Esophagus (tissue), 2 donors: ENCODE data around the gene KLK11. TPM values are rescaled to one million over a fixed set of nuclear protein-coding genes. Genes with fewer than 3 reads are reported as not detected.
A peak's percentile ranks its signal among the peaks of the same experiment; 100 is the strongest.

Experiments used
- H3K27ac ChIP-seq, 2 donors: one replicate each; pipeline ENCODE4 v1.5.1; 2013; ENCODE audit warnings: low read depth in 2 of 2, mild to moderate bottlenecking in 2 of 2, inconsistent platforms in 1 of 2, low read length in 1 of 2, moderate library complexity in 1 of 2
- H3K27me3 ChIP-seq, 2 donors: one replicate each; pipeline ENCODE4 v1.6.1; 2013; ENCODE audit warnings: low read length in 2 of 2, control low read depth in 1 of 2, mild to moderate bottlenecking in 1 of 2; ENCODE audit not compliant: insufficient read depth in 2 of 2, control insufficient read depth in 1 of 2
- H3K36me3 ChIP-seq, 2 donors: one replicate each; pipeline ENCODE4 v1.6.1; 2013; ENCODE audit warnings: low read length in 1 of 2; ENCODE audit not compliant: control insufficient read depth in 2 of 2, insufficient read depth in 2 of 2
- H3K4me1 ChIP-seq, 2 donors: one replicate each; pipeline ENCODE4 v1.6.1; 2013; ENCODE audit warnings: low read length in 1 of 2; ENCODE audit not compliant: control insufficient read depth in 2 of 2, insufficient read depth in 2 of 2
- H3K4me3 ChIP-seq, 2 donors: one replicate each; pipeline ENCODE4 v1.5.1; 2013; ENCODE audit warnings: low read length in 2 of 2, mild to moderate bottlenecking in 2 of 2, low read depth in 1 of 2, moderate library complexity in 1 of 2
- H3K9me3 ChIP-seq, 2 donors: one replicate each; pipeline ENCODE4 v1.6.1; 2013; ENCODE audit warnings: mild to moderate bottlenecking in 2 of 2, low read depth in 1 of 2, low read length in 1 of 2, moderate library complexity in 1 of 2; ENCODE audit not compliant: control insufficient read depth in 2 of 2, insufficient read depth in 1 of 2
- WGBS, 2 donors: extraction: QIAGEN DNeasy Blood & Tissue Kit; methylation state at CpG; one replicate each; pipeline ENCODE4 v1.1.7; 2013; 5-methylcytosine and 5-hydroxymethylcytosine counted together
- polyA plus RNA-seq, 2 donors: library from polyadenylated mRNA; stranded (reverse); fragments of 200-250 nt; gene quantifications; one replicate each; pipeline ENCODE4 v1.2.3, GENCODE V29; 2013
- donor health status: healthy with polysubstance abuse.
- donor health status: Bipolar disorder and iron deficiency.

The KLK11 gene
- polyA plus RNA-seq, 2 donors: 168 to 345 TPM

DNA sequence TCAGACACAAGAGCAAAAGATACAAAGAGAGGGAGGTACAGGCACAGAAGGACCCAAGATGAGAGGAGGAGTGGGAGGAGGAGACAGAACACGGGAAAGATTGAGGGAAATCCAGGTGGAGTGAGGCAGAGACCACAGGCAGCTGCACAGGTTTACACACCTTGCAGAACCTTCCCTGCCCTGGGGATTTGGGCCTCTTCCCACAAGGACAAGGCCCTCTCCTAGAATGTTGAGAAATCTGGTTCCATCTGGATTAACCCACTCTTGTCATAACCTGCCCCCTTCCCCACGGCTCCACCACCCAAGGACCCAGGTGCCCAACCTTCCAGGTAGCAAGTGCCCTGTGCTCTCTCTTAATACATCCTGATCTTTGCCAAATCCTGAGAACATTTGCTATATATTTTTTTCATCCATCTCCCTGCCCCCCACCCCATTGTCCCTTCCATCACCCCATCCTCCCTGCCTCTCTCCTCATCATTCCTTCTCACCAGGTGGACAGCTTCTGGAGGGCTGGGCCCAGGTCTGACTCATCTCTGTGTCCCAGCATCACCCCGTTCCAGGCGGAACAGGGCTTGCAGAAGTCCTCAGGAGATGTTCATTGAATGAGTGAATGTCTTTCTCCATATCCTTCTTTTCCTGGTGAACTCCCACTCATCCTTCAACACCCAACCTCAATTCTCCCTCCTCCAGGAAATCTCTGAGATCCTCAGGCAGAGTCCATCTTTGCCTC lies 16.2 kb downstream of the KLK11 start:
- peak overlapping the region; percentile 6 to 91 for H3K27ac ChIP-seq
- 41 to 51% methylated on average over 4 of the region's 4 CpGs for WGBS, 2 donors
- peaks cover 0 to 6% of the 10 kb centered on the region in 2 donors for H3K36me3 ChIP-seq
- H3K4me1 ChIP-seq: peaks cover 0 to 6% of the 10 kb centered on the region in 2 donors
- no peak overlapping the region for H3K4me3 ChIP-seq
- peaks cover 0 to 2% of the 10 kb centered on the region in 2 donors for H3K9me3 ChIP-seq
- H3K27me3 ChIP-seq: no peaks in the 10 kb centered on the region

DNA sequence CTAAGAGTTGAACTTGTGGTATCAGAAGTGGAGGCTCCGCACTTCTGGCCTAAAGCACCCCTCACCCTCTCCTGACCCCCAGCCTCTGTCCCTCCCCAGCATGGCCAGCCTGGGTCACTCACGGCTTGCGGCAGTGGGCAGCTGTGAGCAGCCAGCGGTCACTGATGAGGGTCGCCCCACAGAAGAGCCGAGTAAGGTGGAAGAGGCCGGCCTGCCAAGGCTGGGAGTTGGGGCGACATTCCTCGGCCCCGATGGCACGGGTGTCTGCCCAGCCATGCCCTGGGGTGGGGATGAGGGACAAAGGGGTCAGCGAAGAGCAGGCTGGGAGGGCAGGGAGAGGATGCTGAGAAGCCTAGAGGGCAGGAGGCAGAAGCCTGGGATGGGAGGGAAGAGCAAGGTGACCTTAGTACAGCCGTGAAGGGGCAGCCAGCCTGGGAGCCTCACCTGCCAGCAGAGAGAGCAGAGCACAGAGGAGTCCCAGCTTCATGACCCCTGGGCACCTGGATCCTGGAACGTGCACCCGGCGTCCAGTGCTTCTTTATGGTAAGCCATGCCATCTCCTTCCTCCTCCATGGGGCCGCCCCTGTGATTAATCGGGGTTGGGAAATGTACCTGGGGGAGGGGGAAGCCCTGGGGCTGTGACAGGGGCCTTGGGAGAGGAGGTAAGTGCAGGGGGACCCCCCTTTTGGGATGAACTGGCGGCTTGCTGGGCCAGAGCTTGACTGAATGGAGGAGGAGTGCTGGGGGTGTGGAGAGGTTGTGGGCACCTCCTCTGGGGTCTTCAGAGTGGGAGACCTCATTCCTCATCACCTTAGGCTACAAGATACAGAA lies 17.1 kb downstream of the KLK11 start:
- Histone ChIP-seq H3K9me3 (peaks cover 0 to 2% of the 10 kb centered on the region in 2 donors), H3K4me1 (peaks cover 0 to 6% of the 10 kb centered on the region in 2 donors), H3K36me3 (peaks cover 0 to 1% of the 10 kb centered on the region in 2 donors), H3K4me3 (no peak overlapping the region), H3K27ac (peak overlapping the region; percentile 6 to 91), H3K27me3 (no peaks in the 10 kb centered on the region)
- 60 to 62% methylated on average over 18 to 19 of the region's 19 CpGs for WGBS, 2 donors

DNA sequence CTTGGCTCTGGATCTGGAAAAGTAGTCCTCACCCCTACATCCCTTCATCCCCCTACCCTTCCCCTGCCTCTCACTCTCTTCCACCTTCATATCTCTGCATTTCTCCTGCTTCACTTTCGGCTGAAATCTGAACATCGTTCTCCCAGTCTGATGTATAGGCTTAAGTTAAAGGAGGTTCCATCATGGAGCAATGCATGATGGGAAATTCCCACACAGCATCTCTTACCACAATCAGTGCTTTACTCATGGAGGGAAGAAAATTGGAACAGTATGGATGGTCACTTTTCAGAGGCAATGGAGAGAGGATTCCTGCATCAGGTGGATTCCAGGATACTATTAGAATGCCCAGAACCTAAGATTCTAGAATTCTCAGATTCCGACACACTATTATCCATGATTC lies 18.9 kb downstream of the KLK11 start:
- H3K27me3 ChIP-seq: no peaks in the 10 kb centered on the region
- peaks cover 0 to 2% of the 10 kb centered on the region in 2 donors for H3K9me3 ChIP-seq
- H3K4me3 ChIP-seq: no peak overlapping the region
- 85 to 89% methylated on average over 3 of the region's 3 CpGs for WGBS, 2 donors
- no peak overlapping the region for H3K27ac ChIP-seq
- H3K36me3 ChIP-seq: no peaks in the 10 kb centered on the region
- peaks cover 0 to 6% of the 10 kb centered on the region in 2 donors for H3K4me1 ChIP-seq

DNA sequence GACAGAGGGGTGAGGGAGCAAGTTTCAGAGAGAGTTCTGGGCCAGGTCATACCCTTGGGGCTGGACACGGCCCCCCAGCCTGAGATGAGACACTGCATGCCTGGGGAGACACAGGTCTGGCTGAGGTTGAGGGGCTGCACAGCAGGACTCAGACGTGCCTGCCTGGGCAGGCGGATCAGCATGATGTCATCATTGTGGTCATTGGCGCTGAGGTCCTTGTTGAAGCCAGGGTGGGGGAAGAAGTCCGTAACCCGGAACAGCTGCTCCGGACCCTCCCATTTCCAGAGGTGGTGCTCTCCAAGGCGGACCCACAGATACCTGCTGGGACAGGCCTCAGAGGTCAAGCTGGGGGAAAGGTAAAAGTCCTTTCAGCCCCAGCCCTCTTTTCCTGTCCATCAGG lies 20.0 kb downstream of the KLK11 start:
- WGBS, 2 donors: 50% methylated on average over 8 of the region's 8 CpGs
- H3K9me3 ChIP-seq: peaks cover 0 to 2% of the 10 kb centered on the region in 2 donors
- H3K4me3 ChIP-seq: no peak overlapping the region
- no peaks in the 10 kb centered on the region for H3K36me3 ChIP-seq
- peaks cover 0 to 6% of the 10 kb centered on the region in 2 donors for H3K4me1 ChIP-seq
- no peaks in the 10 kb centered on the region for H3K27me3 ChIP-seq
- no peak overlapping the region for H3K27ac ChIP-seq

DNA sequence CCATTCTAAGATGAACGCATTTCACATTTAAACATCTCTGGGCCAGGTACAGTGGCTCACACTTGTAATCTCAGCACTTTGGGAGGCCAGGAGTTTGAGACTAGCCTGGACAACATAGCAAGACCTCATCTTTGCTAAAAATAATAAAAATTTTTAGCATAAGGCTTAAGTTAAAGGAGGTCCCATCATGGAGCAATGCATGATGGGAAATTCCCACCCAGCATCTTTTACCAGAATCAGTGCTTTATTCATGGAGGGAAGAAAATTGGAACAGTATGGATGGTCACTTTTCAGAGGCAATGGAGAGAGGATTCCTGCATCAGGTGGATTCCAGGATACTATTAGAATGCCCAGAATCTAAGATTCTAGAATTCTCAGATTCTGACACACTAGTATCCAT lies 21.2 kb downstream of the KLK11 start:
- H3K27ac ChIP-seq: no peak overlapping the region
- no peak overlapping the region for H3K4me3 ChIP-seq
- 81 to 90% methylated on average over 1 of the region's 1 CpG for WGBS, 2 donors
- no peaks in the 10 kb centered on the region for H3K27me3 ChIP-seq
- peaks cover 0 to 2% of the 10 kb centered on the region in 2 donors for H3K9me3 ChIP-seq
- peaks cover 0 to 6% of the 10 kb centered on the region in 2 donors for H3K4me1 ChIP-seq
- H3K36me3 ChIP-seq: no peaks in the 10 kb centered on the region

DNA sequence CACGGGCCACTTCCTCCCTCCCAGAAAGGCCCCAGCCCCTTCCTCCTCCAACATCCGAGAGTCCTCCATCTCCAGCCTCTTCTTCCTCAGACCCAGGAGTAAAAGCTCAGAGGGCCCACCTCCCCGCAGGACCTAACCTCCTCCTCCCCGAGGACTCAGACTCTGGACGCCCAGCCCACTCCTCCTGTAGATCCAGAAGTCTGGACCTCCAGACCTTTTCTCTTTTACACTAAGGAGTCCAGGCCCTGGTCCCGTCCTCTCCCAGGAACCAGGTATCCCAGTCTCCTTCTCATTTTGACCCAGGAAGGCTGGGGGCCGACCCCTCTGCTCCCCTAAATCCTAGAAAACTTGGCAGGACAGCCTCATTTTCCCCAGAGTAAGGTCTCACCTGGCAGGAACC lies 23.1 kb downstream of the KLK11 start:
- no peaks in the 10 kb centered on the region for H3K27me3 ChIP-seq
- H3K4me1 ChIP-seq: no peaks in the 10 kb centered on the region
- H3K27ac ChIP-seq: peak overlapping the region in 1 of 2 donors; percentile 39
- 75 to 82% methylated on average over 7 of the region's 7 CpGs for WGBS, 2 donors
- H3K36me3 ChIP-seq: no peaks in the 10 kb centered on the region
- no peak overlapping the region for H3K4me3 ChIP-seq
- no peaks in the 10 kb centered on the region for H3K9me3 ChIP-seq

DNA sequence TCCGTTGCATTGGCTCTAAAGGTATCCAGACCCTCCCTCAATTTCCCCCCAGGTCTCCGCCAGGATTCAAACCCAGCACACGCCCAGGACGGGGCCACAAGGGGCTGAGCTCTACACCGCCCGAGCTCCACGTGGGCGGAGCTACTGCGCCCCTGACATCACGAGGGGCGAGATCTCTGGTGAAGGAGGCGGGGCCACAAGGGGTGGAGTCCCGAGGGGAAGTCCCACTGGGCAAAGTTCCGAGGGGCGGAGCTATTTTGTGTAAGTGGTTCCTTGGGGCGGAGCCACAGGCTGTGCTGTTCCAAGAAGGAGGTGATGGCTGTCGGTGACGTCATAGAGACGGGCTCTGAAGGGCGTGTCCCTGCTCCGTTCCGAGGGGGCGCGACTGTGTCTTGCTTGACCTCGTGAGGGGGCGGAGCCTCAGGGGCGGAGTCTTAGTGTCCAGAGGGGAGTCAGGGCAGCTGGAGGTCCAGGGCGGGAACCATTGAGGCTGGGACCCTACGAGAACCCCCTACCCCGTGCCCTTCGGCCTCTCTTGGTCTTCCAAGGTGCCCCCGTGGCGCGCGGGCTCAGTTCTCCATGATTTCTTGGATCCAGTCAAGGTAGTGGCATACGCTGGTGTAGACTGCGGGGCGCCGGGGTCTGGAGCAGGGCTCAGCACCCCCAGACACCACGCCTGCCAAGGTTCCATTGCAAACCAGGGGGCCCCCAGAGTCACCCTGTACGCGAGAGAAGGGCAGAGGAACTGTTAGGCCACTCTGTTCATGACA lies 23.7 kb downstream of the KLK11 start:
- Histone ChIP-seq H3K9me3 (no peaks in the 10 kb centered on the region), H3K36me3 (no peaks in the 10 kb centered on the region), H3K4me3 (peak overlapping the region; percentile 31 to 61), H3K27me3 (no peaks in the 10 kb centered on the region), H3K4me1 (no peaks in the 10 kb centered on the region), H3K27ac (peak overlapping the region; percentile 78 to 91)
- WGBS, 2 donors: 55 to 67% methylated on average over 42 of the region's 42 CpGs

DNA sequence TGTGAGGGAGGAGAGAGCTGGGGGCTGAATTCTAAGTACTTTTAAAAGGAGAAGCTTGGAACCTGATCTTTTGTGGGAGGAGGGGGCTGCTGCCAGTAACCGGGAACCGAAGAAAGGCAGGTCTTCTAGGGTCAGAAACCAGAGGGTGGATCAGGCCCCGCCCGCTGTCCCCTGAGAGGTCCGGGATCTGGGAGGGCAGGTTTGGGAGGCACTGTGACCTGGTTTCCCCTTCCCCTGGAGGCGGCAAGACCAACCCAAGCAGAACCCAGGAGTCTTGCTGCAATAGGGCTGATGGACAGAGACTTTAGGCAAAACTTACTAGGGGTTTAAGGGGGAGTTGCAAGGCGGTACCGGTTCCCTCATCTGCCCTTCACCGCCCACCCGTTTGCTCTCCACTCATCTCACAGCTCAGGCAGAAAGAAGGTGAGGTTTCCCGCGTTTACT lies 24.3 kb downstream of the KLK11 start:
- H3K9me3 ChIP-seq: no peaks in the 10 kb centered on the region
- no peaks in the 10 kb centered on the region for H3K27me3 ChIP-seq
- peak overlapping the region; percentile 31 to 61 for H3K4me3 ChIP-seq
- H3K36me3 ChIP-seq: no peaks in the 10 kb centered on the region
- 32 to 40% methylated on average over 11 to 12 of the region's 12 CpGs for WGBS, 2 donors
- no peaks in the 10 kb centered on the region for H3K4me1 ChIP-seq
- peak overlapping the region; percentile 78 to 91 for H3K27ac ChIP-seq

DNA sequence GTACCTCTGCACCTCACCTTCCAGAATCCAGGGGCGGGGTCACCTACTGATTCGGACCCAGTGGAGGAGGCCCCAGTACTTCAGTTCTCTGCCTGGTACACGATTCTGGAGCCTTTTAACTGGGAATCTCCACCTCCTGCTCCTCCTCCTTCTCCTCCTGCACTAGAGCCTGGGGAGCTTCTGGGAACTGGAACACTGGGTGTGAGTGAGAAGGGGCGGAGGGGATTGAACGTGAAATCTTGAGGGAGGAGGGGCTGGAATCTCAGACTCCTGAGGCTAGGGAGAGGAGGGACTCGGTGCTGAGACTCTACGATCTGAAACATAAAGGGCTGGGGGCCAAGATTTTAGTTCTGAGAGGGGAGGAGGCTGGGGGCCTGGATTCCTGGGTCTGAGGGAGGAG lies 24.9 kb downstream of the KLK11 start, which contains the start of gene KLK8:
KLK8 (minus strand) TSS at position 90 of the 400 bp plus-strand sequence. CDS start 437 bp downstream, outside the sequence.
- Histone ChIP-seq H3K27ac (peak within 1 kb of the TSS; percentile 78 to 91), H3K4me1 (no peaks in the 10 kb centered on the region), H3K36me3 (no peaks in the 10 kb centered on the region), H3K4me3 (peak within 1 kb of the TSS; percentile 53 to 61), H3K27me3 (no peaks in the 10 kb centered on the region), H3K9me3 (no peaks in the 10 kb centered on the region)
- 19 to 22% methylated on average over 7 of the region's 7 CpGs for WGBS, 2 donors
